SK-N-MC (cell line): Measurements from ENCODE around the gene CIB2.

Experiments
- EZH2 ChIP-seq: fragments of 200-600 bp; sonication (generic); IDR thresholded peaks from one replicate; pipeline ENCODE4 v1.6.1; 2017; ENCODE audit warnings: antibody characterized with exemption
- FOXP2 ChIP-seq: optimal IDR thresholded peaks from 2 replicates; pipeline ENCODE3; 2011; ENCODE audit warnings: mild to moderate bottlenecking, moderate library complexity; ENCODE audit not compliant: insufficient read depth; ENCODE audit errors: extremely low read length, control extremely low read depth
- POLR2AphosphoS5 ChIP-seq: IDR thresholded peaks from 2 replicates; pipeline ENCODE4 v1.6.1; 2012; ENCODE audit warnings: mild to moderate bottlenecking, low read depth, low read length, borderline replicate concordance

DNA sequence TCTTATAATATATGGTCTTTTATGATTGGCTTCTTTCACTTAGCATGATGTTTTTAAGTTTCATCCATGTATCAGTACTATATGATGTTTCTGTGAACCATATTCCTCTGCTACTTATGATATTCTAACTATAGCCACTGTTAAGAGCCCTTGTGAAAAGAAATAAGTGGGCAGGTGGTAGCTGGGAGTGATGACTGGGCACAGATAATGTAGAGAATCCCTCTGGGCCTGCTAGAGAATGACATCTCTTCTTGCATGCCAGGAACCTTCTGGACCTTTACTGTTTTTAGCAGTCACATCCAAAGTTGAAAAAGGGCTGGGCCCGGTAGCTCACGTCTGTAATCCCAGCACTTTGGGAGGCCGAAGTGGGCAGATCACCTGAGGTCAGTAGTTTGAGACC is 28.1 kb upstream of the CIB2 start:
- TF ChIP-seq EZH2 = no peak
- no peak for TF ChIP-seq POLR2AphosphoS5
- TF ChIP-seq FOXP2 = no peak
